K562 (cell line): ENCODE data around the gene ARL8A. TPM values are rescaled to one million over a fixed set of nuclear protein-coding genes. Genes with fewer than 3 reads are reported as not detected.

Experiments used
- AFF1 ChIP-seq, 2 experiments: fragments of 450-650 bp; IDR thresholded peaks; 2 replicates each; pipeline ENCODE4 v1.6.1; 2018; ENCODE audit warnings: mild to moderate bottlenecking in 2 of 2, low read depth in 1 of 2; ENCODE audit not compliant: partially characterized antibody in 2 of 2
- ARID1B ChIP-seq: fragments of 450-650 bp; IDR thresholded peaks from 2 replicates; pipeline ENCODE4 v1.6.1; 2016; ENCODE audit warnings: antibody characterized with exemption, mild to moderate bottlenecking, inconsistent platforms
- CBX3 ChIP-seq, 2 experiments: IDR thresholded peaks; 1 replicate in 1 of 2; 2 replicates in 1 of 2; pipeline ENCODE4 v1.6.1; 2012; ENCODE audit warnings: inconsistent platforms in 2 of 2, low read length in 2 of 2, borderline replicate concordance in 1 of 2, control low read depth in 1 of 2
- DLX4 ChIP-seq: fragments of 250-450 bp; sonication (Bioruptor Pico); IDR thresholded peaks from 2 replicates; pipeline ENCODE4 v1.6.1; 2021; ENCODE audit warnings: mild to moderate bottlenecking
- FOXP1 ChIP-seq: sonication (generic); formaldehyde crosslinking; IDR thresholded peaks from 2 replicates; pipeline ENCODE4 v1.8.0; 2022; ENCODE audit warnings: mild to moderate bottlenecking, missing genetic modification reagents
- HLTF ChIP-seq: fragments of 450-650 bp; IDR thresholded peaks from 2 replicates; pipeline ENCODE4 v1.6.1; 2016
- HMG20A ChIP-seq: fragments of 450-650 bp; formaldehyde crosslinking; conservative IDR thresholded peaks from 2 replicates; pipeline ENCODE4 v1.4.0; 2020; ENCODE audit warnings: mild to moderate bottlenecking, mixed read lengths
- MIER1 ChIP-seq: fragments of 450-650 bp; IDR thresholded peaks from 2 replicates; pipeline ENCODE4 v1.6.1; 2016; ENCODE audit warnings: antibody characterized with exemption, mild to moderate bottlenecking, low read depth
- NFATC3 ChIP-seq: fragments of 450-650 bp; IDR thresholded peaks from 2 replicates; pipeline ENCODE4 v1.6.1; 2017; ENCODE audit warnings: mild to moderate bottlenecking
- OTX1 ChIP-seq: fragments of 450-650 bp; formaldehyde crosslinking; IDR thresholded peaks from 2 replicates; pipeline ENCODE4 v1.4.0; 2022; ENCODE audit warnings: mild to moderate bottlenecking
- RFX5 ChIP-seq: IDR thresholded peaks from 2 replicates; pipeline ENCODE4 v1.6.1; 2011; ENCODE audit warnings: low read depth, mild to moderate bottlenecking, improper control_type of control experiment, low read length
- SP2 ChIP-seq: IDR thresholded peaks from 2 replicates; pipeline ENCODE4 v1.6.1; 2011; ENCODE audit warnings: mild to moderate bottlenecking, low read depth, low read length, moderate library complexity; ENCODE audit not compliant: poor library complexity, severe bottlenecking; ENCODE audit errors: extremely low read depth
- SRSF7 ChIP-seq: fragments of 200-400 bp; formaldehyde crosslinking; optimal IDR thresholded peaks from 2 replicates; pipeline ENCODE3; 2017; ENCODE audit warnings: mild to moderate bottlenecking, low read depth, low read length
- TAF9B ChIP-seq: fragments of 450-650 bp; IDR thresholded peaks from 2 replicates; pipeline ENCODE4 v1.6.1; 2018; ENCODE audit warnings: mild to moderate bottlenecking; ENCODE audit not compliant: partially characterized antibody
- THRA ChIP-seq: fragments of 450-650 bp; IDR thresholded peaks from 2 replicates; pipeline ENCODE4 v1.6.1; 2017; ENCODE audit warnings: mild to moderate bottlenecking, moderate library complexity
- ZNF184 ChIP-seq: sonication (generic); formaldehyde crosslinking; IDR thresholded peaks from 2 replicates; pipeline ENCODE4 v1.5.0; 2020; ENCODE audit warnings: missing genetic modification reagents
- ZNF449 ChIP-seq: fragments of 250-450 bp; sonication (Bioruptor Pico); IDR thresholded peaks from 2 replicates; pipeline ENCODE4 v1.8.0; 2022; ENCODE audit warnings: moderate library complexity, mild to moderate bottlenecking, inconsistent platforms
- ZNF583 ChIP-seq: fragments of 250-450 bp; sonication (Bioruptor Pico); IDR thresholded peaks from 2 replicates; pipeline ENCODE4 v1.4.0; 2020
- ZNF740 ChIP-seq, 3 experiments: fragments of 200-800 bp in 1 of 3; sonication (Bioruptor generic) in 1 of 3; sonication (generic) in 1 of 3; formaldehyde crosslinking in 1 of 3; IDR thresholded peaks; 2 replicates each; pipeline versions ENCODE4 v1.6.1 to v1.8.0; 2016 to 2022; ENCODE audit warnings: mild to moderate bottlenecking in 2 of 3, missing compliant biosample characterization in 2 of 3, missing genetic modification characterization in 2 of 3, missing genetic modification reagents in 1 of 3
- ZNF77 ChIP-seq: fragments of 250-450 bp; sonication (Bioruptor Pico); IDR thresholded peaks from 2 replicates; pipeline ENCODE4 v1.5.0; 2020
- polyA plus RNA-seq, 8 experiments: library from polyadenylated mRNA; depleted of rRNA in 4 of 8; stranded (reverse) in 5 of 8; unstranded in 3 of 8; fragments of >200 nt; fragmentation: Nextera tagmentation in 2 of 8; fragmentation: Illumina TruSeq in 1 of 8; extraction: Ambion mirVana in 2 of 8; extraction: Trizol in 1 of 8; gene quantifications; 2 replicates each; pipeline versions ENCODE4 v1.2.1 to v1.2.3, GENCODE V29; 2011 to 2014; ENCODE audit warnings: inconsistent platforms in 1 of 8, missing spikeins in 1 of 8
- total RNA-seq, 7 experiments: library from RNA; depleted of rRNA in 6 of 7; stranded (reverse); fragments of >200 nt in 6 of 7; fragmentation: Illumina TruSeq in 2 of 7; extraction: Trizol in 2 of 7; gene quantifications; 2 replicates each; pipeline versions ENCODE4 v1.2.1 to v1.2.3, GENCODE V29; 2011 to 2021; ENCODE audit warnings: low replicate concordance in 1 of 7

ARL8A gene
- total and polyA plus RNA-seq, 9 of the 15 experiments (the other 6 are each of a cell fraction or from before 2014, with no cell fraction given) = 0.17 to 27.3 (median 15.6) TPM

GRCh38 chr1:202158810-202159533, 14.4 kb upstream of the ARL8A start (continued):
- no peak for TF ChIP-seq THRA
- TF ChIP-seq RFX5 = 0 out of 2 replicates have a peak, but pooled peaks have one; percentile 22
- TF ChIP-seq CBX3 (IDR thresholded peaks at IDR 0.05; ENCODE audit: borderline replicate concordance in 1 of 2, low read length in 2 of 2) = peak in 1 of 2 experiments; percentile 91; a peak in 2 of 3 replicates
- TF ChIP-seq ZNF583 = peak; percentile 81
- no peak for TF ChIP-seq NFATC3
- TF ChIP-seq TAF9B = no peak
- TF ChIP-seq HMG20A (CRISPR knock-in tag) = no peak
- TF ChIP-seq ZNF449 (CRISPR knock-in tag) = peak; percentile 75
- no peak for TF ChIP-seq MIER1
- no peak; the same call in none of the 2 replicates for TF ChIP-seq FOXP1
- TF ChIP-seq ZNF740 (CRISPR knock-in tag; IDR thresholded peaks at IDR 0.05) = peak; percentile 77
- TF ChIP-seq ZNF740 (tag; IDR thresholded peaks at IDR 0.05) = no peak
- TF ChIP-seq ARID1B = no peak; the same call in 1 of the 2 replicates
- 0 out of 2 replicates have a peak, but pooled peaks have one; percentile 34 for TF ChIP-seq HLTF
- TF ChIP-seq SRSF7 = no peak
- TF ChIP-seq AFF1 (IDR thresholded peaks at IDR 0.05; ENCODE audit: low read depth in 1 of 2, partially characterized antibody in 2 of 2) = no peak
- no peak for TF ChIP-seq OTX1 (CRISPR knock-in tag)
- no peak for TF ChIP-seq DLX4
- TF ChIP-seq SP2 = no peak
- no peak for TF ChIP-seq ZNF77 (CRISPR knock-in tag)
- TF ChIP-seq ZNF184 (CRISPR knock-in tag) = no peak
